NK-92 (cell line): ENCODE data around the gene UBE2Q1.

ENCODE experiments used
- DNase-seq: peaks from one replicate; lab custom pipeline; 2025; ENCODE audit not compliant: unreplicated experiment; lab: John Stamatoyannopoulos, UW

UBE2Q1 gene

GRCh38 chr1:154512760-154513159 is 45.7 kb downstream of the UBE2Q1 start:
- DNase-seq = no peak

GRCh38 chr1:154503898-154504297 is 54.6 kb downstream of the UBE2Q1 start:
- DNase-seq = no peak

- DNase-seq = no peak
These were observed 55.7 kb downstream of the UBE2Q1 start for GRCh38 chr1:154502744-154503115.

GRCh38 chr1:154502066-154502743 is 56.3 kb downstream of the UBE2Q1 start, which contains the start of the genes SHE and TDRD10:
TSS of gene SHE (minus strand) at chr1:154502412. CDS start at chr1:154502026, 386 bp downstream.
TSS of gene TDRD10 (plus strand) at chr1:154502219. CDS start at chr1:154506904, 4,685 bp downstream.
- DNase-seq = no peak

- DNase-seq = no peak
These were observed 56.9 kb downstream of the UBE2Q1 start for GRCh38 chr1:154501423-154502065.

GRCh38 chr1:154500533-154500932 is 57.9 kb downstream of the UBE2Q1 start:
- DNase-seq = no peak

GRCh38 chr1:154499446-154499845 is 59.0 kb downstream of the UBE2Q1 start:
- DNase-seq = no peak
